A549 (cell line): ENCODE data around the gene MAGEA2B. TPM values are rescaled to one million over a fixed set of nuclear protein-coding genes. Genes with fewer than 3 reads are reported as not detected.
"Not testable (repeated sequence)": the region's sequence is repeated elsewhere in the genome, so short reads cannot be mapped to it uniquely, and the experiment has no call there.

Experiments used
- ATAC-seq, 2 experiments: fragments of 200-7000 bp in 1 of 2; fragments of >200 bp in 1 of 2; cut with Nextera tagmentation in 1 of 2; cut with Tn5 transposase in 1 of 2; 3 replicates each; pipeline versions ENCODE4 v1.8.0 to v1.9.1; 2018 to 2020; ENCODE audit warnings: mild to moderate bottlenecking in 1 of 2, moderate library complexity in 1 of 2
- CTCF ChIA-PET: fragments of 300-600 bp; sonication (Branson Sonifier 250); formaldehyde crosslinking; extraction: SDS; loops from one replicate; lab custom pipeline; 2021; ENCODE audit warnings: antibody characterized with exemption, inconsistent platforms; lab: Yijun Ruan, JAX
- POLR2A ChIA-PET: fragments of 350-600 bp; formaldehyde crosslinking; extraction: SDS; loops from one replicate; lab custom pipeline; 2021; ENCODE audit warnings: antibody characterized with exemption, inconsistent platforms; lab: Yijun Ruan, JAX
- DNase-seq, 2 experiments: peaks; one replicate each; pipeline versions ENCODE4 v3.0.0 to v3.0.0-alpha.2; 2011 to 2016; ENCODE audit warnings: low read depth in 1 of 2, low spot score in 1 of 2
- FAIRE-seq: peaks from 2 replicates; lab custom pipeline; 2011; peaks lifted over from hg19 to GRCh38; lab: Jason Lieb, UNC
- H3K27ac ChIP-seq, 2 experiments: fragments of >200 bp; sonication (Bioruptor Twin); formaldehyde crosslinking; 3 replicates each; pipeline ENCODE4 v1.5.1; 2016 to 2017
- H3K4me1 ChIP-seq: fragments of >200 bp; sonication (Bioruptor Twin); formaldehyde crosslinking; 3 replicates; pipeline ENCODE4 v1.6.1; 2016
- H3K4me2 ChIP-seq: fragments of >200 bp; sonication (Bioruptor Twin); formaldehyde crosslinking; 3 replicates; pipeline ENCODE4 v1.6.1; 2016
- H3K4me3 ChIP-seq: fragments of >200 bp; sonication (Bioruptor Twin); formaldehyde crosslinking; 3 replicates; pipeline ENCODE4 v1.5.1; 2016
- H3K9me3 ChIP-seq: fragments of >200 bp; sonication (Bioruptor Twin); formaldehyde crosslinking; 3 replicates; pipeline ENCODE4 v1.6.1; 2016
- CBX8 ChIP-seq: fragments of 200-600 bp; sonication (generic); IDR thresholded peaks from 2 replicates; pipeline ENCODE4 v1.6.1; 2016
- CEBPB ChIP-seq, 2 experiments: fragments of >200 bp in 1 of 2; sonication (Bioruptor Twin) in 1 of 2; formaldehyde crosslinking in 1 of 2; IDR thresholded peaks; 2 replicates each; pipeline ENCODE4 v1.6.1; 2012 to 2016
- CHD4 ChIP-seq: fragments of 200-600 bp; sonication (generic); IDR thresholded peaks from 2 replicates; pipeline ENCODE4 v1.6.1; 2016; ENCODE audit warnings: antibody characterized with exemption, mild to moderate bottlenecking, borderline replicate concordance
- EP300 ChIP-seq, 2 experiments: fragments of >200 bp; sonication (Bioruptor Twin); formaldehyde crosslinking; IDR thresholded peaks; 2 replicates in 1 of 2; 3 replicates in 1 of 2; pipeline ENCODE4 v1.6.1; 2016 to 2017
- GATA3 ChIP-seq: IDR thresholded peaks from 2 replicates; pipeline ENCODE4 v1.6.1; 2012; ENCODE audit warnings: borderline replicate concordance
- HOXA7 ChIP-seq: fragments of 250-450 bp; sonication (Bioruptor Pico); IDR thresholded peaks from 2 replicates; pipeline ENCODE4 v1.5.0; 2020; ENCODE audit warnings: mild to moderate bottlenecking, moderate library complexity
- HOXB13 ChIP-seq: fragments of 250-450 bp; sonication (Bioruptor Pico); IDR thresholded peaks from 2 replicates; pipeline ENCODE4 v1.5.0; 2020; ENCODE audit warnings: low read depth, mild to moderate bottlenecking, moderate library complexity
- HOXB5 ChIP-seq: fragments of 250-450 bp; sonication (Bioruptor Pico); IDR thresholded peaks from 2 replicates; pipeline ENCODE4 v1.5.0; 2020; ENCODE audit warnings: mild to moderate bottlenecking, moderate library complexity
- JUN ChIP-seq, 2 experiments: fragments of >200 bp; sonication (Bioruptor Twin); formaldehyde crosslinking; IDR thresholded peaks; 2 replicates in 1 of 2; 3 replicates in 1 of 2; pipeline ENCODE4 v1.6.1; 2016 to 2017
- JUNB ChIP-seq: fragments of >200 bp; sonication (Bioruptor Twin); formaldehyde crosslinking; IDR thresholded peaks from 2 replicates; pipeline ENCODE4 v1.6.1; 2016
- KDM1A ChIP-seq: fragments of 200-600 bp; sonication (generic); IDR thresholded peaks from 2 replicates; pipeline ENCODE4 v1.6.1; 2016; ENCODE audit warnings: low read depth, mild to moderate bottlenecking
- MAFK ChIP-seq: fragments of 450-650 bp; IDR thresholded peaks from 2 replicates; pipeline ENCODE4 v1.6.1; 2014; ENCODE audit not compliant: partially characterized antibody
- MYC ChIP-seq: IDR thresholded peaks from 2 replicates; pipeline ENCODE4 v1.6.1; 2012; ENCODE audit warnings: mild to moderate bottlenecking, inconsistent platforms, low read length, improper control_type of control experiment, borderline replicate concordance
- NFE2L2 ChIP-seq: fragments of 150-350 bp; conservative IDR thresholded peaks from 2 replicates; pipeline ENCODE4 v1.6.1; 2014; ENCODE audit warnings: low read length
- PHF8 ChIP-seq: fragments of 200-600 bp; sonication (generic); IDR thresholded peaks from 2 replicates; pipeline ENCODE4 v1.6.1; 2016; ENCODE audit warnings: low read depth, mild to moderate bottlenecking, antibody characterized with exemption, moderate library complexity, borderline replicate concordance
- POLR2AphosphoS2 ChIP-seq: conservative IDR thresholded peaks from 2 replicates; pipeline ENCODE4 v1.6.1; 2012; ENCODE audit warnings: low read length, improper control_type of control experiment, inconsistent platforms
- RAD21 ChIP-seq, 2 experiments: fragments of >200 bp in 1 of 2; sonication (Bioruptor Twin) in 1 of 2; formaldehyde crosslinking in 1 of 2; IDR thresholded peaks in 1 of 2; conservative IDR thresholded peaks in 1 of 2; 2 replicates in 1 of 2; 3 replicates in 1 of 2; pipeline ENCODE4 v1.6.1; 2012 to 2018; ENCODE audit warnings: inconsistent platforms in 1 of 2
- RCOR1 ChIP-seq: fragments of 150-350 bp; IDR thresholded peaks from 2 replicates; pipeline ENCODE4 v1.6.1; 2014; ENCODE audit warnings: antibody characterized with exemption, low read length, low read depth
- RFX5 ChIP-seq: fragments of 450-650 bp; IDR thresholded peaks from 2 replicates; pipeline ENCODE4 v1.7.1; 2014; ENCODE audit warnings: antibody characterized with exemption, mild to moderate bottlenecking, moderate library complexity
- RNF2 ChIP-seq: fragments of 200-600 bp; sonication (generic); IDR thresholded peaks from 2 replicates; pipeline ENCODE4 v1.6.1; 2016; ENCODE audit warnings: low read depth, mild to moderate bottlenecking, antibody characterized with exemption, moderate library complexity, borderline replicate concordance
- SMC3 ChIP-seq: fragments of >200 bp; sonication (Bioruptor Twin); formaldehyde crosslinking; IDR thresholded peaks from 3 replicates; pipeline ENCODE4 v1.6.1; 2018; ENCODE audit warnings: inconsistent platforms
- SREBF2 ChIP-seq: fragments of 450-650 bp; IDR thresholded peaks from 2 replicates; pipeline ENCODE4 v1.6.1; 2014; ENCODE audit warnings: mild to moderate bottlenecking, moderate library complexity
- ZNF302 ChIP-seq: fragments of 250-450 bp; sonication (Bioruptor Pico); IDR thresholded peaks from 2 replicates; pipeline ENCODE4 v1.9.0; 2021; ENCODE audit warnings: inconsistent platforms, mild to moderate bottlenecking, moderate library complexity
- WGBS: methylation state at CpG from one replicate; pipeline ENCODE4 v1.1.6; 2017; ENCODE audit errors: missing lambda C conversion rate; 5-methylcytosine and 5-hydroxymethylcytosine counted together
- polyA plus RNA-seq, 4 experiments: library from polyadenylated mRNA; depleted of rRNA in 3 of 4; stranded (reverse); fragments of >200 nt; fragmentation: RNase III in 1 of 4; extraction: RNeasy Plus Mini Kit Qiagen cat#74134 plus additional on column Dnase treatment in 1 of 4; gene quantifications; 2 replicates in 3 of 4; 3 replicates in 1 of 4; pipeline ENCODE4 v1.2.3, GENCODE V29; 2011 to 2017
- TF ChIP-seq, protein P1 (sequence below): fragments of >200 bp; sonication (Bioruptor Twin); formaldehyde crosslinking; IDR thresholded peaks from 3 replicates; pipeline ENCODE4 v1.6.1; 2016
- TF ChIP-seq, protein P2 (sequence below): fragments of 200-600 bp; sonication (generic); IDR thresholded peaks from 2 replicates; pipeline ENCODE4 v1.6.1; 2016; ENCODE audit warnings: antibody characterized with exemption, mild to moderate bottlenecking, moderate library complexity
- TF ChIP-seq, protein P3 (sequence below): fragments of 450-650 bp; IDR thresholded peaks from 2 replicates; pipeline ENCODE4 v1.6.1; 2014; ENCODE audit warnings: antibody characterized with exemption
- TF ChIP-seq, protein P4 (sequence below): IDR thresholded peaks from 2 replicates; pipeline ENCODE4 v1.6.1; 2012; ENCODE audit warnings: low read depth, borderline replicate concordance

Gene MAGEA2B
- polyA plus RNA-seq, 2 of the 4 experiments (the other 2 are of a cell fraction) = not detected

DNA sequence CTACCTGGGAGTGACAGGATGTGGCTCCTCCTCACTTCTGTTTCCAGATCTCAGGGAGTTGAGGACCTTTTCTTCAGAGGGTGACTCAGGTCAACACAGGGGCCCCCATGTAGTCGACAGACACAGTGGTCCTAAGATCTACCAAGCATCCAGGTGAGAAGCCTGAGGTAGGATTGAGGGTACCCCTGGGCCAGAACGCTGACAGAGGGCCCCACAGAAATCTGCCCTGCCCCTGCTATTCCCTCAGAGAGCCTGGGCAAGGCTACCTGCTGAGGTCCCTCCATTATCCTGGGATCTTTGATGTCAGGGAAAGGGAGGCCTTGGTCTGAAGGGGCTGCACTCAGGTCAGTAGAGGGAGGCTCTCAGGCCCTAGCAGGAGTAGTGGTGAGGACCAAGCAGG is 20.7 kb downstream of the MAGEA2B start:
- H3K4me1 ChIP-seq = no peaks in the 10 kb centered on the region
- DNase-seq (no peak), ATAC-seq (no peak), FAIRE-seq (no peak)
- no peaks in the 10 kb centered on the region for H3K9me3 ChIP-seq
- ChIA-PET POLR2A (no interaction called here), CTCF (no interaction called here)
- H3K4me3 ChIP-seq = no peak overlapping the region
- H3K4me2 ChIP-seq = no peak overlapping the region
- WGBS = no CpG with 5 or more reads among the region's 2 CpGs
- TF ChIP-seq HOXB5 (no peak), JUNB (no peak), SMC3 (no peak), JUN (IDR thresholded peaks at IDR 0.05) (no peak), RNF2 (no peak), CBX8 (no peak), KDM1A (no peak), HOXA7 (CRISPR knock-in tag) (no peak), RFX5 (no peak), POLR2AphosphoS2 (no peak), GATA3 (no peak), NFE2L2 (no peak), MYC (no peak), PHF8 (no peak), CHD4 (no peak), RAD21 (conservative IDR thresholded peaks at IDR 0.05 in 1 of 2, IDR thresholded peaks at IDR 0.05 in 1 of 2) (no peak)
- TF ChIP-seq, protein P1, sequence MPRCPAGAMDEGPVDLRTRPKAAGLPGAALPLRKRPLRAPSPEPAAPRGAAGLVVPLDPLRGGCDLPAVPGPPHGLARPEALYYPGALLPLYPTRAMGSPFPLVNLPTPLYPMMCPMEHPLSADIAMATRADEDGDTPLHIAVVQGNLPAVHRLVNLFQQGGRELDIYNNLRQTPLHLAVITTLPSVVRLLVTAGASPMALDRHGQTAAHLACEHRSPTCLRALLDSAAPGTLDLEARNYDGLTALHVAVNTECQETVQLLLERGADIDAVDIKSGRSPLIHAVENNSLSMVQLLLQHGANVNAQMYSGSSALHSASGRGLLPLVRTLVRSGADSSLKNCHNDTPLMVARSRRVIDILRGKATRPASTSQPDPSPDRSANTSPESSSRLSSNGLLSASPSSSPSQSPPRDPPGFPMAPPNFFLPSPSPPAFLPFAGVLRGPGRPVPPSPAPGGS = no peak
- TF ChIP-seq, protein P2, sequence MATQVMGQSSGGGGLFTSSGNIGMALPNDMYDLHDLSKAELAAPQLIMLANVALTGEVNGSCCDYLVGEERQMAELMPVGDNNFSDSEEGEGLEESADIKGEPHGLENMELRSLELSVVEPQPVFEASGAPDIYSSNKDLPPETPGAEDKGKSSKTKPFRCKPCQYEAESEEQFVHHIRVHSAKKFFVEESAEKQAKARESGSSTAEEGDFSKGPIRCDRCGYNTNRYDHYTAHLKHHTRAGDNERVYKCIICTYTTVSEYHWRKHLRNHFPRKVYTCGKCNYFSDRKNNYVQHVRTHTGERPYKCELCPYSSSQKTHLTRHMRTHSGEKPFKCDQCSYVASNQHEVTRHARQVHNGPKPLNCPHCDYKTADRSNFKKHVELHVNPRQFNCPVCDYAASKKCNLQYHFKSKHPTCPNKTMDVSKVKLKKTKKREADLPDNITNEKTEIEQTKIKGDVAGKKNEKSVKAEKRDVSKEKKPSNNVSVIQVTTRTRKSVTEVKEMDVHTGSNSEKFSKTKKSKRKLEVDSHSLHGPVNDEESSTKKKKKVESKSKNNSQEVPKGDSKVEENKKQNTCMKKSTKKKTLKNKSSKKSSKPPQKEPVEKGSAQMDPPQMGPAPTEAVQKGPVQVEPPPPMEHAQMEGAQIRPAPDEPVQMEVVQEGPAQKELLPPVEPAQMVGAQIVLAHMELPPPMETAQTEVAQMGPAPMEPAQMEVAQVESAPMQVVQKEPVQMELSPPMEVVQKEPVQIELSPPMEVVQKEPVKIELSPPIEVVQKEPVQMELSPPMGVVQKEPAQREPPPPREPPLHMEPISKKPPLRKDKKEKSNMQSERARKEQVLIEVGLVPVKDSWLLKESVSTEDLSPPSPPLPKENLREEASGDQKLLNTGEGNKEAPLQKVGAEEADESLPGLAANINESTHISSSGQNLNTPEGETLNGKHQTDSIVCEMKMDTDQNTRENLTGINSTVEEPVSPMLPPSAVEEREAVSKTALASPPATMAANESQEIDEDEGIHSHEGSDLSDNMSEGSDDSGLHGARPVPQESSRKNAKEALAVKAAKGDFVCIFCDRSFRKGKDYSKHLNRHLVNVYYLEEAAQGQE = no peak
- TF ChIP-seq, protein P3, sequence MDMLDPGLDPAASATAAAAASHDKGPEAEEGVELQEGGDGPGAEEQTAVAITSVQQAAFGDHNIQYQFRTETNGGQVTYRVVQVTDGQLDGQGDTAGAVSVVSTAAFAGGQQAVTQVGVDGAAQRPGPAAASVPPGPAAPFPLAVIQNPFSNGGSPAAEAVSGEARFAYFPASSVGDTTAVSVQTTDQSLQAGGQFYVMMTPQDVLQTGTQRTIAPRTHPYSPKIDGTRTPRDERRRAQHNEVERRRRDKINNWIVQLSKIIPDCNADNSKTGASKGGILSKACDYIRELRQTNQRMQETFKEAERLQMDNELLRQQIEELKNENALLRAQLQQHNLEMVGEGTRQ = no peak
- TF ChIP-seq, protein P4, sequence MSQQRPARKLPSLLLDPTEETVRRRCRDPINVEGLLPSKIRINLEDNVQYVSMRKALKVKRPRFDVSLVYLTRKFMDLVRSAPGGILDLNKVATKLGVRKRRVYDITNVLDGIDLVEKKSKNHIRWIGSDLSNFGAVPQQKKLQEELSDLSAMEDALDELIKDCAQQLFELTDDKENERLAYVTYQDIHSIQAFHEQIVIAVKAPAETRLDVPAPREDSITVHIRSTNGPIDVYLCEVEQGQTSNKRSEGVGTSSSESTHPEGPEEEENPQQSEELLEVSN = no peak
- H3K27ac ChIP-seq = no peak overlapping the region

DNA sequence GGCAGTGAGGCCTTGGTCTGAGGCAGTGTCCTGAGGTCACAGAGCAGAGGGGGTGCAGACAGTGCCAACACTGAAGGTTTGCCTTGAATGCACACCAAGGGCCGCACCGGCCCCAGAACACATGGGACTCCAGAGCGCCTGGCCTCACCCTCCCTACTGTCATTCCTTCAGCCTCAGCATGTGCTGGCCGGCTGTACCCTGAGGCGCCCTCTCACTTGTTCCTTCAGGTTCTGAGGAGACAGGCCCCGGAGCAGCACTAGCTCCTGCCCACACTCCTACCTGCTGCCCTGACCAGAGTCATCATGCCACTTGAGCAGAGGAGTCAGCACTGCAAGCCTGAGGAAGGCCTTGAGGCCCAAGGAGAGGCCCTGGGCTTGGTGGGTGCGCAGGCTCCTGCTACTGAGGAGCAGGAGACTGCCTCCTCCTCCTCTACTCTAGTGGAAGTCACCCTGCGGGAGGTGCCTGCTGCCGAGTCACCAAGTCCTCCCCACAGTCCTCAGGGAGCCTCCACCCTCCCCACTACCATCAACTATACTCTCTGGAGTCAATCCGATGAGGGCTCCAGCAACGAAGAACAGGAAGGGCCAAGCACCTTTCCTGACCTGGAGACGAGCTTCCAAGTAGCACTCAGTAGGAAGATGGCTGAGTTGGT is 21.6 kb downstream of the MAGEA2B start:
- no peak for ATAC-seq
- TF ChIP-seq ZNF302 (no peak), MYC (no peak), GATA3 (no peak), EP300 (IDR thresholded peaks at IDR 0.05) (no peak), SMC3 (no peak), SREBF2 (no peak), MAFK (no peak), NFE2L2 (no peak), KDM1A (no peak), RCOR1 (no peak), HOXB13 (CRISPR knock-in tag) (no peak), CEBPB (IDR thresholded peaks at IDR 0.05) (no peak)
- TF ChIP-seq, protein P4 = no peak
- WGBS = 61% methylated on average over 6 of the region's 12 CpGs
- ChIA-PET CTCF (no interaction called here), POLR2A (no interaction called here)
- no peaks in the 10 kb centered on the region for H3K4me1 ChIP-seq
- H3K9me3 ChIP-seq = no peaks in the 10 kb centered on the region
- no peak overlapping the region for H3K4me3 ChIP-seq
- no peak for DNase-seq
- FAIRE-seq = no peak
- no peak overlapping the region for H3K27ac ChIP-seq
- H3K4me2 ChIP-seq = no peak overlapping the region

DNA sequence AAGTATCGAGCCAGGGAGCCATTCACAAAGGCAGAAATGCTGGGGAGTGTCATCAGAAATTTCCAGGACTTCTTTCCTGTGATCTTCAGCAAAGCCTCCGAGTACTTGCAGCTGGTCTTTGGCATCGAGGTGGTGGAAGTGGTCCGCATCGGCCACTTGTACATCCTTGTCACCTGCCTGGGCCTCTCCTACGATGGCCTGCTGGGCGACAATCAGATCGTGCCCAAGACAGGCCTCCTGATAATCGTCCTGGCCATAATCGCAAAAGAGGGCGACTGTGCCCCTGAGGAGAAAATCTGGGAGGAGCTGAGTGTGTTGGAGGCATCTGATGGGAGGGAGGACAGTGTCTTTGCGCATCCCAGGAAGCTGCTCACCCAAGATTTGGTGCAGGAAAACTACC is 22.1 kb downstream of the MAGEA2B start:
- DNase-seq, H3K4me3 ChIP-seq, H3K27ac ChIP-seq, H3K4me2 ChIP-seq, ATAC-seq, H3K4me1 ChIP-seq, CTCF ChIA-PET, FAIRE-seq, H3K9me3 ChIP-seq, POLR2A ChIA-PET: not testable (repeated sequence)
- 41% methylated on average over 8 of the region's 12 CpGs for WGBS
